ENCODE results near the gene LRP8.
A peak's percentile ranks its signal among the peaks of the same experiment; 100 is the strongest.

Gene LRP8

GRCh38 chr1:53256511-53257453 is 71.1 kb downstream of the LRP8 start:
- no peak for FAIRE-seq

GRCh38 chr1:53255031-53255430 is 72.8 kb downstream of the LRP8 start:
- FAIRE-seq: no peak

- no peak for FAIRE-seq
Observed at GRCh38 chr1:53254011-53254640, 73.7 kb downstream of the LRP8 start.

GRCh38 chr1:53250325-53250724 is 77.5 kb downstream of the LRP8 start:
- no peak for FAIRE-seq

GRCh38 chr1:53249706-53250105 is 78.2 kb downstream of the LRP8 start:
- FAIRE-seq: no peak

GRCh38 chr1:53246261-53247134 is 81.4 kb downstream of the LRP8 start:
- no peak for FAIRE-seq

- no peak for FAIRE-seq
Observed at GRCh38 chr1:53244141-53244540, 83.7 kb downstream of the LRP8 start.

- no peak for FAIRE-seq
Observed at GRCh38 chr1:53242381-53242780, 85.5 kb downstream of the LRP8 start.

- FAIRE-seq: no peak
Observed at GRCh38 chr1:53241828-53242227, 86.0 kb downstream of the LRP8 start.

- peak; percentile 9 for FAIRE-seq
Observed at GRCh38 chr1:53238197-53239155, 89.4 kb downstream of the LRP8 start, which contains the start of gene MAGOH. Gene MAGOH, minus strand, starts transcription at chr1:53238518. Its CDS starts 70 bp downstream, at chr1:53238448.

- no peak for FAIRE-seq
Observed at GRCh38 chr1:53237638-53238037, 90.2 kb downstream of the LRP8 start.

- FAIRE-seq: no peak
Observed at GRCh38 chr1:53220962-53221286, 106.9 kb downstream of the LRP8 start.

GRCh38 chr1:53220171-53220961 is 107.5 kb downstream of the LRP8 start, which contains the start of gene CZIB:
Gene CZIB, minus strand, starts transcription at chr1:53220634. Its CDS starts 59 bp downstream, at chr1:53220575.
- FAIRE-seq: peak; percentile 19

- FAIRE-seq: no peak
Observed at GRCh38 chr1:53219711-53220110, 108.2 kb downstream of the LRP8 start.

GRCh38 chr1:53218201-53218600 is 109.7 kb downstream of the LRP8 start:
- no peak for FAIRE-seq

GRCh38 chr1:53214376-53214940 is 113.4 kb downstream of the LRP8 start:
- FAIRE-seq: no peak

- FAIRE-seq: no peak
Observed at GRCh38 chr1:53210954-53211353, 116.9 kb downstream of the LRP8 start.

GRCh38 chr1:53210352-53210751 is 117.5 kb downstream of the LRP8 start:
- FAIRE-seq: no peak

GRCh38 chr1:53207726-53208125 is 120.1 kb downstream of the LRP8 start:
- no peak for FAIRE-seq

- FAIRE-seq: no peak
Observed at GRCh38 chr1:53206735-53207379, 121.0 kb downstream of the LRP8 start.

Data from A204.1 (cell line).